ENCODE measurements around the gene MUC5AC. TPM values are rescaled to one million over a fixed set of nuclear protein-coding genes. Genes with fewer than 3 reads are reported as not detected.

Gene MUC5AC
- total RNA-seq, 1 donor from 2014 or later: 1.4 TPM

DNA sequence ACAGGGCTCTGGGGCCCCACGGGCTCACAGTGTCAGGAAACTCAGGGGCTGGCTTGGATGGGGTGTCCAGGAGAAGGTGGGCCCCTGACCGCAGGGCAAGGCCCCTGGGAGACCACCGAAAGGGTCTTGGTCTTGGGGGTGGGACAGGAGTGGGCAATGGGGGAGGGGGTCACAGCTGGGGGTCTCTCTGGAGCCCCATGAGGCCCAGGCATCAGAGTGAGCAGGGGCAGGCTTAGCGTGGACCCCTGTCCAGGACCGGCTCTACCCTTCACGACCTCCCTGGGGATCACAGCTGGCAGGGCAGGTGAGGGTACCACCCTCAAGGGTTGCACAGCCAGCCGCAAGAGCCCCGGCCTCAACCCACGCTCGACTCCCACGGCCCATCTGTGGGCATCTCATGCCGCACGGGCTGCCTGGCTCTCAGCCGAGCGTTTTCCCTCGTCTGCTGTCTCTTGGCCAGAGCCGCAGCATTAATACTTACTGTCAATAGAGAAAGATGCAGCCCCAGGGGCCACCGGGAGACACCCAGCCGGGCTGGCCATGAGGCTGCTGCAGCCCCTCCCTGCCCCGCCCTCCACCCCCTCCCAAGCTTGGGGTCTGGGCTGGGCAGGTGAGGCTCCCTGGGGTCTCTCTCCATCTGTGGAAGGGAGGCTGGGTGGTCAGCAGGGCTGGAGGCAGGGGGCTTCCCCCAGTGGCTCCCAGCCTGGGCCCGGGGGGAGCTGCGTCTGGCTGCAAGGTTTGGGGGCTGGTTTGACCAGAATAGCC, 65.8 kb downstream of the MUC5AC start:
- Mint-ChIP-seq H3K4me3 (no peak overlapping the region), H3K36me3 (no peaks in the 10 kb centered on the region), H3K27me3 (peaks cover 3% of the 10 kb centered on the region), H3K9me3 (no peaks in the 10 kb centered on the region), H3K4me1 (ENCODE audit: unreplicated experiment) (no peaks in the 10 kb centered on the region), H3K27ac (no peak overlapping the region)
- TF ChIP-seq, protein P1, sequence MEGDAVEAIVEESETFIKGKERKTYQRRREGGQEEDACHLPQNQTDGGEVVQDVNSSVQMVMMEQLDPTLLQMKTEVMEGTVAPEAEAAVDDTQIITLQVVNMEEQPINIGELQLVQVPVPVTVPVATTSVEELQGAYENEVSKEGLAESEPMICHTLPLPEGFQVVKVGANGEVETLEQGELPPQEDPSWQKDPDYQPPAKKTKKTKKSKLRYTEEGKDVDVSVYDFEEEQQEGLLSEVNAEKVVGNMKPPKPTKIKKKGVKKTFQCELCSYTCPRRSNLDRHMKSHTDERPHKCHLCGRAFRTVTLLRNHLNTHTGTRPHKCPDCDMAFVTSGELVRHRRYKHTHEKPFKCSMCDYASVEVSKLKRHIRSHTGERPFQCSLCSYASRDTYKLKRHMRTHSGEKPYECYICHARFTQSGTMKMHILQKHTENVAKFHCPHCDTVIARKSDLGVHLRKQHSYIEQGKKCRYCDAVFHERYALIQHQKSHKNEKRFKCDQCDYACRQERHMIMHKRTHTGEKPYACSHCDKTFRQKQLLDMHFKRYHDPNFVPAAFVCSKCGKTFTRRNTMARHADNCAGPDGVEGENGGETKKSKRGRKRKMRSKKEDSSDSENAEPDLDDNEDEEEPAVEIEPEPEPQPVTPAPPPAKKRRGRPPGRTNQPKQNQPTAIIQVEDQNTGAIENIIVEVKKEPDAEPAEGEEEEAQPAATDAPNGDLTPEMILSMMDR (conservative IDR thresholded peaks at IDR 0.05): no peak
- peak; percentile 68 for DNase-seq (ENCODE audit: extremely low spot score, unreplicated experiment)

DNA sequence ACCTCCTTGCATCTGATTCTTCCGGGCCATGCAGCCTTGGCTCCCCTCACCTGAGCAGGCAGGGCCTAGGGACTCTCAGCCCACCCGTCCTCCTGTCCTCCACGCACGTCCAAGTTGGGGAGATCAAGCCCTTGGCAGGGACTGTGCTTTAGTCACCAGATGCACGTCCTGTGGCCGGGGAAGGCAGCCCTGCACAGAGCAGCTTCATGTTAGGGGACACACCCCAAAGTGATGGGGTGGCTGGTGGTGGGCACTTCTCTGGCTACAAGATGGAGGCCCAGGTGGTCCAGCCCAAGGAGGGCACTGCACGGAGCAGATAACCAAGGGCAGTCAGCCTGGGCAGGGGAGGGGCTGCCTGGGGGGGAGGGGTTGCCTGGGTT, 66.3 kb downstream of the MUC5AC start:
- Mint-ChIP-seq H3K4me1 (ENCODE audit: unreplicated experiment) (no peaks in the 10 kb centered on the region), H3K27me3 (peaks cover 3% of the 10 kb centered on the region), H3K27ac (no peak overlapping the region), H3K9me3 (no peaks in the 10 kb centered on the region), H3K36me3 (no peaks in the 10 kb centered on the region), H3K4me3 (no peak overlapping the region)
- TF ChIP-seq, protein P1 (conservative IDR thresholded peaks at IDR 0.05): no peak
- no peak for DNase-seq (ENCODE audit: extremely low spot score, unreplicated experiment)

DNA sequence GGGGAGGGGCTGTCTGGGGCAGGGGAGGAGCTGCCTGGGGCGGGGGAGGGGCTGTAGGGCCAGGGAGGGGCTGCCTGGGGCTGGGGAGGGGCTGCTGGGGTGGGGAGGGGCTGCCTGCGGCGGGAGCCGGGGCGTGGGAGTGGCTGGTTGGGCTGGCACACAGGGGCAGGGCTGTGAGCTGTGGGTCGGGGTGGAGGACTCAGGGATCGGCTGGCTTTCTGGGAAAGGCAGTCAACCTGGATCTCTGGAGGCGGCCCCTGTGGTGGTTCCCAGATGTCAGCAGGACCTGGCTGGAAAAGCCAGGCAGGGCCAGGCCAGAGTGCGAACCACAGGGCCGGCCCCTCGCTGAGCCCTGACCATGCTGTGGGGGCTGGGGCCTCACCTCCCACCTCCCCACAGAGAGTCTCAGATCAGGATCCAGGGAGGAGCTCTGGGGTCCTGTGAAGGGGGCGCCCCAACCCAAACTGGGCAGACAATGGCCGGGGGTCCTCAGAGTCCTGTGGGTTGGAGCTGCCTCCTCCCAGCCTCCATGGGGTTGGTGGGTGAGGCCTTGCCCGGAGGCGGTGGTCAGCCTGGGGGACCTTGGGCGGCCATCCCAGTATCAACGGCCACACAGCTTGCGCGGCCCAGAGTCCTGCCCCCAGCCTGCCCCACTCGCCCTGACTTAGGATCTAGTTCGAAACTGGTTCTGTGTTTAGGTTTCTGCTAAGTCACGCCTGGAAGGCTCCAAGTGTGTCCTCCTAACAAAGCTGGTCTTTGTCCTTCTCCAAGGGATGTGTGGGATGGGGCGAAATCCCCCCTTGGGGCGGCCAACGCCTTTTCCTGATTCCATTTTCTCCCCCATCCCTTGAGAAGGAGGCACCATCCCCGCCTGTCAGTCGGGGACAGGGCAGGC, 67.0 kb downstream of the MUC5AC start:
- peaks cover 3% of the 10 kb centered on the region for H3K27me3 Mint-ChIP-seq
- H3K9me3 Mint-ChIP-seq: no peaks in the 10 kb centered on the region
- no peak overlapping the region for H3K4me3 Mint-ChIP-seq
- no peaks in the 10 kb centered on the region for H3K36me3 Mint-ChIP-seq
- DNase-seq (ENCODE audit: extremely low spot score, unreplicated experiment): peak; percentile 66
- no peak overlapping the region for H3K27ac Mint-ChIP-seq
- no peaks in the 10 kb centered on the region for H3K4me1 Mint-ChIP-seq (ENCODE audit: unreplicated experiment)
- TF ChIP-seq, protein P1 (conservative IDR thresholded peaks at IDR 0.05): no peak

DNA sequence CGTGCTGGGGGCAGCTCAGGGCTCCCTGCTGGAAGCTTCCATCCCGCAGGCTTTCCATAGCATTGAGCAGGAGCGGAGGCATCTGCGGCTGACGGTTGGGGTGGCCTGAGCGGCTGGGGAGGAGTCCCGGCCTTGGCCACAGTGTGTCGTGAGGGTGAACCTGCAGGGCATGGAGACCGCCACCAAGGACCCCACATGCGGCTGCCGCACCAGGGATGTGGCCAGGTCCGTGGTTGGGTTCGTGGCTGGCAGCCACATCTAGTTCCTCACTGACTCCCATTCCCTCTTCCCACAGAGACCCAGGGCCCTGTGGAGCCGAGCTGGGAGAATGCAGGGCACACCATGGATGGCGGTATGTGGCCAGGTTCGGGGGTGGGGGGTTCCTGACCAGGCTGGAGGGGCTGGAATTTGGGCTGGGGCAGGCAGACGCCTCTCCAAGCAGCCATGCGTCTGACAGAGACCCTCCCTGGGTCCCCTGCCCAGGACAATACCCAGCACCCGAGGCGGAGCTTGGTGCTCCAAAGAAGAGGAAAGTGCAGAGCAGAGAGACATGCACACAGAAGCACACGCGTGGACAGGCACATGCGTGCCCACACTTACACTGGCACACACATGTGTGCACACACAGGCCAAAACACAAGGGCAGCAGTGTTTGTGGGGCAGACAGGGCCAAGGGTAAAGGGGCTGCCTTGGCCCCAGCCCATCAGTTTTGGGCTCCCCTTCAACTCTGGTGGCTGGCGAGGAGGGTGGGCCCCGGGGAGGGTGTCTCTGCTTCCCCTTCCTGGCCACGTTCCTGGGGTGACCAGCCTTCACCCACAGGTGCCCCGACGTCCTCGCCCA, 67.9 kb downstream of the MUC5AC start:
- Mint-ChIP-seq H3K27me3 (peaks cover 3% of the 10 kb centered on the region), H3K4me3 (no peak overlapping the region), H3K36me3 (no peaks in the 10 kb centered on the region), H3K9me3 (no peaks in the 10 kb centered on the region), H3K4me1 (ENCODE audit: unreplicated experiment) (no peaks in the 10 kb centered on the region), H3K27ac (no peak overlapping the region)
- TF ChIP-seq, protein P1 (conservative IDR thresholded peaks at IDR 0.05): no peak
- no peak for DNase-seq (ENCODE audit: extremely low spot score, unreplicated experiment)

DNA sequence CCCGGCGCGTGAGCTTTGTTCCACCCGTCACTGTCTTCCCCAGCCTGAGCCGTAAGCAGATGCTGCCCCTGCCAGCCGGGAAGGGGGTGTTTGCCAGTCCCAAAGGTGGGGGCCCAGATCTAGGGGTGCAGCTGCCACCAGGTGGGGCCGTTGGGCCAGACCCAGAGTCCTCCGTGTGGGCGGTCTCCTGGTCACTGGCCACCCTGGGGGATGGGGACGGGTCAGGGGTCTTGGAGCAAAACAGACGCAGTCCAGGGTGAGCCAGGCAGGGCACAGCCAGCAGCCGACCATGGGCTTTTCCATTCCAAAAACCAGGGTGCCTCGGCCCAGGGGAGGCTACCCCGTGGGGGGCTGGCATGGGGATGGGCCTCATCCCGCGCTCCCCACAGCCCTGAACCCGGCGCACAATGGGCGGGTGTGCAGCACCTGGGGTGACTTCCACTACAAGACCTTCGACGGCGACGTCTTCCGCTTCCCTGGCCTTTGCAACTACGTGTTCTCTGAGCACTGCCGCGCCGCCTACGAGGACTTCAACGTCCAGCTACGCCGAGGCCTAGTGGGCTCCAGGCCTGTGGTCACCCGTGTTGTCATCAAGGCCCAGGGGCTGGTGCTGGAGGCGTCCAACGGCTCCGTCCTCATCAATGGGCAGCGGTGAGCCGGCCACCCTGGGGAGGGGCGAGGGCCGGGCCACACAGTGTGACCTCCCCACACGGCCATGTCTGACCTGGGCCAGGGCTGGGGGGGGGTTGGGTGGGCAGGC, 68.7 kb downstream of the MUC5AC start:
- no peaks in the 10 kb centered on the region for H3K9me3 Mint-ChIP-seq
- no peak overlapping the region for H3K4me3 Mint-ChIP-seq
- peaks cover under 1% of the 10 kb centered on the region for H3K27me3 Mint-ChIP-seq
- H3K36me3 Mint-ChIP-seq: no peaks in the 10 kb centered on the region
- TF ChIP-seq, protein P1 (conservative IDR thresholded peaks at IDR 0.05): no peak
- H3K4me1 Mint-ChIP-seq (ENCODE audit: unreplicated experiment): no peaks in the 10 kb centered on the region
- H3K27ac Mint-ChIP-seq: no peak overlapping the region
- peak; percentile 70 for DNase-seq (ENCODE audit: extremely low spot score, unreplicated experiment)
